Testis (tissue), 2 donors: ENCODE measurements around the gene SCO2.

Experiments used
- POLR2A ChIP-seq: fragments of 450-650 bp; IDR thresholded peaks from one replicate; pipeline ENCODE4 v1.6.1; 2017; ENCODE audit warnings: antibody characterized with exemption, mild to moderate bottlenecking, moderate library complexity
- TF ChIP-seq, protein P1 (sequence below), 3 experiments: fragments of 450-650 bp in 2 of 3; fragments of 200-600 bp in 1 of 3; sonication (generic) in 1 of 3; IDR thresholded peaks; one replicate each; pipeline ENCODE4 v1.5.1; 2016 to 2019; ENCODE audit warnings: antibody characterized with exemption in 3 of 3, mild to moderate bottlenecking in 2 of 3, moderate library complexity in 1 of 3

DNA sequence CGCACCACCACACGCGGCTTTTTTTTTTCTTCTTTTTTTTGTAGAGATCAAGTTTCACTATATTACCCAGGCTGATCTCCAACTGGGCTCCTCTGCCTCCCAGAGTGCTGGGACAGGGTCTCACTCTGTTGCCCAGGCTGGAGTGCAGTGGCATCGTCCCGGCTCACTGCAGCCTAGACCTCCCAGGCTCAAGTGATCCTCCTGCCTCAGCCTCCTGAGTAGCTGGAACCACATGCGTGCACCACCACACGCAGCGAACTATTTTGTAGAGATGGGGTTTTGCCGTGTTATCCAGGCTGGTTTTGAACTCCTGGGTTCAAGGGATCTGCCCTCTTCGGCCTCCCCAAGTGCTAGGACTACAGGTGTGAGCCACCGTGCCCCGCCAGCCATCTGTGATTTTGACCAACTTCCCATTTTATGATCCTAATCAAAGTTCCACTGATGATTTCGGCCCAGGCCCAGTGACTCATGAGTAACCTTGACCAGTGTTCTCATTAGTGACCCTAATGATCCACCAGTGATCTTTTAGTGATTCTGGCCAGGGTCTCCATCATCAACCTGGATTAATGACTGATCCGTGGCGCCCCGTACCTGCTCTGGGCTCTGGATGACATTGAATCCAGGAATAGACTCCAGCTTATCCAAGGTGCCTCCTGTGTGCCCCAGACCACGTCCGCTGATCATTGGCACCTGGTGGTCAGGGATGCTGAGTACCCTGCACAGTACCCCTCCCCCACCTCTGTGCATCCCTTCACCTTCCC is 2.7 kb upstream of the SCO2 start:
- TF ChIP-seq, protein P1, sequence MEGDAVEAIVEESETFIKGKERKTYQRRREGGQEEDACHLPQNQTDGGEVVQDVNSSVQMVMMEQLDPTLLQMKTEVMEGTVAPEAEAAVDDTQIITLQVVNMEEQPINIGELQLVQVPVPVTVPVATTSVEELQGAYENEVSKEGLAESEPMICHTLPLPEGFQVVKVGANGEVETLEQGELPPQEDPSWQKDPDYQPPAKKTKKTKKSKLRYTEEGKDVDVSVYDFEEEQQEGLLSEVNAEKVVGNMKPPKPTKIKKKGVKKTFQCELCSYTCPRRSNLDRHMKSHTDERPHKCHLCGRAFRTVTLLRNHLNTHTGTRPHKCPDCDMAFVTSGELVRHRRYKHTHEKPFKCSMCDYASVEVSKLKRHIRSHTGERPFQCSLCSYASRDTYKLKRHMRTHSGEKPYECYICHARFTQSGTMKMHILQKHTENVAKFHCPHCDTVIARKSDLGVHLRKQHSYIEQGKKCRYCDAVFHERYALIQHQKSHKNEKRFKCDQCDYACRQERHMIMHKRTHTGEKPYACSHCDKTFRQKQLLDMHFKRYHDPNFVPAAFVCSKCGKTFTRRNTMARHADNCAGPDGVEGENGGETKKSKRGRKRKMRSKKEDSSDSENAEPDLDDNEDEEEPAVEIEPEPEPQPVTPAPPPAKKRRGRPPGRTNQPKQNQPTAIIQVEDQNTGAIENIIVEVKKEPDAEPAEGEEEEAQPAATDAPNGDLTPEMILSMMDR (IDR thresholded peaks at IDR 0.05): no peak
- no peak for TF ChIP-seq POLR2A
